Esophagus (tissue), 2 donors: ENCODE measurements around the gene PLA2G12B. TPM values are rescaled to one million over a fixed set of nuclear protein-coding genes. Genes with fewer than 3 reads are reported as not detected.
A peak's percentile ranks its signal among the peaks of the same experiment; 100 is the strongest.

Experiments used
- H3K27ac ChIP-seq, 2 donors: one replicate each; pipeline ENCODE4 v1.5.1; 2013; ENCODE audit warnings: low read depth in 2 of 2, mild to moderate bottlenecking in 2 of 2, inconsistent platforms in 1 of 2, low read length in 1 of 2, moderate library complexity in 1 of 2
- H3K27me3 ChIP-seq, 2 donors: one replicate each; pipeline ENCODE4 v1.6.1; 2013; ENCODE audit warnings: low read length in 2 of 2, control low read depth in 1 of 2, mild to moderate bottlenecking in 1 of 2; ENCODE audit not compliant: insufficient read depth in 2 of 2, control insufficient read depth in 1 of 2
- H3K36me3 ChIP-seq, 2 donors: one replicate each; pipeline ENCODE4 v1.6.1; 2013; ENCODE audit warnings: low read length in 1 of 2; ENCODE audit not compliant: control insufficient read depth in 2 of 2, insufficient read depth in 2 of 2
- H3K4me1 ChIP-seq, 2 donors: one replicate each; pipeline ENCODE4 v1.6.1; 2013; ENCODE audit warnings: low read length in 1 of 2; ENCODE audit not compliant: control insufficient read depth in 2 of 2, insufficient read depth in 2 of 2
- H3K4me3 ChIP-seq, 2 donors: one replicate each; pipeline ENCODE4 v1.5.1; 2013; ENCODE audit warnings: low read length in 2 of 2, mild to moderate bottlenecking in 2 of 2, low read depth in 1 of 2, moderate library complexity in 1 of 2
- H3K9me3 ChIP-seq, 2 donors: one replicate each; pipeline ENCODE4 v1.6.1; 2013; ENCODE audit warnings: mild to moderate bottlenecking in 2 of 2, low read depth in 1 of 2, low read length in 1 of 2, moderate library complexity in 1 of 2; ENCODE audit not compliant: control insufficient read depth in 2 of 2, insufficient read depth in 1 of 2
- WGBS, 2 donors: extraction: QIAGEN DNeasy Blood & Tissue Kit; methylation state at CpG; one replicate each; pipeline ENCODE4 v1.1.7; 2013; 5-methylcytosine and 5-hydroxymethylcytosine counted together
- polyA plus RNA-seq, 2 donors: library from polyadenylated mRNA; stranded (reverse); fragments of 200-250 nt; gene quantifications; one replicate each; pipeline ENCODE4 v1.2.3, GENCODE V29; 2013
- donor health status: healthy with polysubstance abuse.
- donor health status: Bipolar disorder and iron deficiency.

Gene PLA2G12B
- polyA plus RNA-seq, 2 donors = not detected

DNA sequence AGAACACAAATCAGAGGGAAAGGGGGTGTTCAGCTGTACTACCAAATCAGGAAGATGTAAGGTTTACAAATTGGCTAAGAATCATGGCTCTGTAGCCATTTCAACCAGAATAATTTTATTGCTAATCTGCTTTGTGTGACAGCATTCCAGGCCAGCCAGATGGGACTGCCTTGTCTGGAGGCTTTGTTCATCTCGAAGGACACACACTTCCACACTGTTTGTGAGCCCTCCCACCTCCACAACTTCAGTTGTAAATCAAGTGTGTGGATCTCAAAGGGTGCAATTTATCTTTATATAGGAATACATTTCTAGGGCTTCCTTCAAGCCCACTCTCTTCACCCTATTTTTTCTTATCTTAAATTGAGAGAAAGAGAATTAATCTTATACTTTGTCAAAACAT lies 68.0 kb downstream of the PLA2G12B start:
- H3K36me3 ChIP-seq = no peaks in the 10 kb centered on the region
- WGBS, 2 donors = 41 to 50% methylated on average over 1 of the region's 1 CpG
- peak overlapping the region in 1 of 2 donors; percentile 24 for H3K27ac ChIP-seq
- H3K4me3 ChIP-seq = no peak overlapping the region
- no peaks in the 10 kb centered on the region for H3K27me3 ChIP-seq
- peaks cover 0 to 2% of the 10 kb centered on the region in 2 donors for H3K4me1 ChIP-seq
- H3K9me3 ChIP-seq = no peaks in the 10 kb centered on the region

DNA sequence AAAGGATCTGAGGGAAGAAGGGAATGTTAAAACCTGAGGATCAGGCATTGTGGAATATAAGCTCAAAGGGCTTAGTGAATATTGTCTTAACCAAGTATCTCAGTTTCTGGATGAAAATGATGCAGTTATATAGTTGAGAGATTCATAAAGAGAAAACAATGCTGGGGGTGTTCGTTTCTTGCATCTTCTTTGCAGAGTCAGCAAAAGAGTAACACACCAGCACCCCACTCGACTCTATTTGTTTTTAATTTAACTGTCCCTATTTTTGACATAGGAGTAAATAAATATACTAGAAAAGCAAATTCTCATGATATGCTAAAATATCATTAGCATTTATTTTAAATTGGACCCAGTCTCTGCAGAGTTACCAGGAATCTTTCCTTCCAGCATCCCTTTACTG lies 68.7 kb downstream of the PLA2G12B start:
- 85 to 94% methylated on average over 2 of the region's 2 CpGs for WGBS, 2 donors
- Histone ChIP-seq H3K4me1 (peaks cover 0 to 2% of the 10 kb centered on the region in 2 donors), H3K27ac (no peak overlapping the region), H3K9me3 (no peaks in the 10 kb centered on the region), H3K36me3 (no peaks in the 10 kb centered on the region), H3K27me3 (no peaks in the 10 kb centered on the region), H3K4me3 (no peak overlapping the region)

Other genes starting within 250 kb of the PLA2G12B start
- gene OIT3, start 61.1 kb downstream of the PLA2G12B start, polyA plus RNA-seq = under 1 TPM in 1 of 2 donors, not detected in 1; 0.04 TPM
- gene P4HA1, start 142.1 kb upstream of the PLA2G12B start, polyA plus RNA-seq = 1 to 10 TPM; 4.0 to 5.1 TPM
- gene NUDT13, start 155.6 kb upstream of the PLA2G12B start, polyA plus RNA-seq = 1 to 10 TPM; 1.3 to 1.8 TPM
- 10 to 100 TPM in 1 of 2 donors, 1 to 10 TPM in 1; 6.7 to 12.7 TPM for gene ECD, start 213.2 kb upstream of the PLA2G12B start, polyA plus RNA-seq
- gene FAM149B1, start 213.3 kb upstream of the PLA2G12B start, polyA plus RNA-seq = 10 to 100 TPM in 1 of 2 donors, 1 to 10 TPM in 1; 9.4 to 21.7 TPM